ENCODE results near the gene ATP2C2.

Gene ATP2C2

DNA sequence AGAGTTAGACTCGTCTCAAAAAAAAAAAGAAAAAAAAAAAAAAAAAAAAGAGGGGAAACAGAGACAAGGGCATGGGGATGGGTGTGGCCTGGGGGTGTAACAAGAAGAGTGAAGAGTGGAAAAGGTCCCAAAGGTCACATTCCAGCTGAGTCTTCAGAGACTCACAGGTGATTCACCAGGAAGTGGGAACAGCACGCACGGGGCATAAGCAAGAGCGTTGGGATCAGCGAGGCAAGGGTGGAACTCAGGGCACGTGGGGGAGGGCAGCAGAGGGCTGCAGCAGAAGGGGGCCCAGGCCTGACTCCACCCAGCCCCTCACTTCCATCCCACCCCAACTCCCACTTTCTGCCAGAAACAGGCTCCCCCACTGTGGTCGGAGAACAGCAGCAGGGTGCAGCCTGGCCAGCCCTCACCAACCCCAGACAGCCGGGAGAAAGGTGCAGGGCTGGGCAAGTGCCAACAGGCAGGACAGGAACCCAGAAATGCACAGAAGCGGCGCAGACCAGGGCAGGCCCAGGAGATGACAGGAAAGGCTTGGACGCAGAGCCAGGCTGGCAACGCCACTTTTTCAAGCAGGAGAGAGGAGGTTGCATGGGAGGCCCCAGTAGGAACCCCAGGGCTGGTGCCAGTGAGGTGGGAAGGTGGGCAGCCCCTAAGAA is 132.9 kb downstream of the ATP2C2 start:
- no peak for DNase-seq

- no peak for DNase-seq
Observed at GRCh38 chr16:84502075-84502474, 133.7 kb downstream of the ATP2C2 start.

DNA sequence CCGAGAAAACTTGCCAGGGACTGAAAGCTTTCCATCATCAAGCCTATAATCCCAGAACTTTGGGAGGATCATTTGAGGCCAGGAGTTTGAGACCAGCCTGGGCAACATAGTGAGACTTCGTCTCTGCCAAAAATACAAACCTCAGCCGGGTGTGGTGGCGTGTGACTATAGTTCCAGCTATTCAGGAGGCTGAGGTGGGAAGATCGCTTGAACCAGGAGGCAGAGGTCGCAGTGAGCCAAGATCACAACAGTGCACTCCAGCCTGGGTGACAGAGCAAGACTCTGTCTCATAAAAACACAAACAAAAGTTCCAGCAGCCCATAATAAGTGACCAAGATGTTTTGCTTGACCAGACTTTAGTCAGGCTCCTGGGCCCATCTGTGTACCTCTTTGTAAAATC is 134.2 kb downstream of the ATP2C2 start:
- no peak for DNase-seq

GRCh38 chr16:84503751-84504395 is 135.5 kb downstream of the ATP2C2 start:
- no peak for DNase-seq

GRCh38 chr16:84504420-84505248 is 136.3 kb downstream of the ATP2C2 start, which contains the start of gene MEAK7:
MEAK7 (minus strand) TSS chr16:84504659; CDS start chr16:84498086, 6,573 bp downstream.
- peak; percentile 98 for DNase-seq

DNA sequence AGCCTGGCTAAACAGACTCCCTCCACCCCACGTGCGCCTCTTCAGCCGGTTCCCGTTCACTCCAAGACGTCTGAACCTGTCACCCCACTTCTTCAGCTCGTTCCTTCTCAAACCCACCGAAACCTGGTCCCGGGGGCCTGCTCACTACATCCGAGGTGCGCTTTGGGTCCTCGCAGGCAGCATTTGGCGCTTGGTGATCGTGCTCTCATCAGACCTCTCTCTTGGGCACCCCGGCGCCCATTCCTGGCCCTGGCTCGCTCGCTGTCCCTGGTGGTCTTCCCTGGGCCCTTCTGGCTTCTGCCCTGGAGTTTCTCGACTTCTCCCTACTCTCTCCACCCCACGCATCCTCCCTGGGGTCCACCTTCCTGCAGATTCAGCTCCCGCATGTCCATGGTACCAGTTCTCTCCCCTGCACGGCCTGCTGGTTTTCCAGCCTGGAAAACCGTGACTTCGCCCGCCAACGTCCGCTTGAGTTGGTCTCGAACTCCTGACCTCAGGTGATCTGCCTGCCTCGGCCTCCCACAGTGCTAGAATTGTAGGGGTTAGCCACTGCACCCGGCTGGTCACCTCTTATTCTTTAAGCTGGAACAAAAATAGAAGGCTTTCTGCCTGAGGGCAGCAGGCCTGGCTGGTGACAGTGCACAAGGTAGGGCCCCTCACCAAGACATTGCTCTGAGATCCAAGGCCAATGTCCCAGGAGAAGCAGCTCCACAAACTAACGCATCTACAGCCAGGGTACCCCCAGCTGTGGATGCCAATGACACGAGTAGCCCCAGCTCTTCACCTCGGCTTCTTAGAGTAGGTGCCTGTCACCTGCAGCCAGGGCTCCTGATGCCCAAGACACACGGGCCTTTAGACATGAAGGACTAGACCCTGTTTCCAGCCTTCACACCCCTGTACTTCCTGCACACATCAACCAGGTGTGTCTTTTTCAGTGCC is 137.2 kb downstream of the ATP2C2 start:
- DNase-seq: no peak

DNA sequence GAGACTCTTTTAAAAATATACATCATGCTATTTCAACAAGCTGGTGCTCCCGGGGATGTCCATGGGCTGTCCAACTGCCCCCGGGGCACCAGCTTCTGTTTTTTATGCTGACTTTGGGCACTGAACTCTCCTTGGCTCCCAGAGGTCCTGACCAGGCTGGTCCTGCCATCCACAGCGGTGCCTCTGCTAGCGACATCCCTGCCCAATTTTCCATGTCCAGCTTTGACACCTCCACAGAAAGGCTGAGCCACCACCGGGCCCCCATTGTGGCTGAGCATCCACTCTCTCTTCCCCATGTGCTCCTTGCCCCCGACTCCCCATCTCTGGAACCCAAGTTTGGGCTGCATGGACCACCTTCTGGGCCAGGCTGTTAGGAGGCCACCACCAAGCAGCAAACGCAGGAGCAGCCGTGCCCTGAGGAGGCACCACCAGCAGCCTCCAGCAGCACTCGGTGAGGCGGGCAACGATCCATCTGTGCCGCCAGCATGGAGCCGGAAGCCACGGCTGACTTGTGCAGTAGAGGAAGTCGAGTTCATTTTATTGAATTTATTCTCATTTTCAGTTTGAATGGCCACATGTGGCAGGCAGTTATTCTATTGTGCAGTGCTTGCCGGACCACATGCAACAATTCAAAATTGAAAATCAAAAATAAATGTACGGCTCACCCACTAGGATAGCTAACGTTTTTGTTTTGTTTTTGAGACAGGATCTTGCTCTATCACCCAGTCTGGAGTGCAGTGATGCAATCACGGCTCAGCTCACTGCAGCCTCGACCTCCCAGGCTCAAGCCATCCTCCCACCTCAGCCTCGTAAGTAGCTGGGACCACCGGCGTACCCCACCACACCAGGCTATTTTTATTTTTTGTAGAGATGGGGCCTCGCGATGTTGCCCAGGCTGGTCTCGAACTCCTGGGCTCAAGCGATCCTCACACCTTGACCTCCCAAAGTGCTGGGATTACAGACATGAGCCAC is 139.0 kb downstream of the ATP2C2 start:
- DNase-seq: peak; percentile 31

DNA sequence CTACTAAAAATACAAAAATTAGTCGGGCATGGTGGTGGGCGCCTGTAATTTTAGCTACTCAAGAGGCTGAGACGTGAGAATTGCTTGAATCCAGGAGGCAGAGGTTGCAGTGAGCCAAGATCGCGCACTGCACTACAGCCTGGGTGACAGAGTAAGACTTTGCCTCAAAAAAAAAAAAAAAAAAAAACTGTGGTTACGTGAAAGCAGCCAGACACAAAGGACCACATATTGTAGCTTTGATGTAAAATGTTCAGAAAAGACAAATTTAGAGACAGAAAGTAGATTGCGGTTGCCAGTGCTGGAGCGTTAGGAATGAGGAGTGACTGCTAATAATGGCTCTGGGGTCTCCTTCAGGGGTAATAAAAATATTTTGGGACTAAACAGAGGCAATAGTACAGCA is 140.2 kb downstream of the ATP2C2 start:
- no peak for DNase-seq

- no peak for DNase-seq
Observed at GRCh38 chr16:84509032-84509950, 141.0 kb downstream of the ATP2C2 start.

DNA sequence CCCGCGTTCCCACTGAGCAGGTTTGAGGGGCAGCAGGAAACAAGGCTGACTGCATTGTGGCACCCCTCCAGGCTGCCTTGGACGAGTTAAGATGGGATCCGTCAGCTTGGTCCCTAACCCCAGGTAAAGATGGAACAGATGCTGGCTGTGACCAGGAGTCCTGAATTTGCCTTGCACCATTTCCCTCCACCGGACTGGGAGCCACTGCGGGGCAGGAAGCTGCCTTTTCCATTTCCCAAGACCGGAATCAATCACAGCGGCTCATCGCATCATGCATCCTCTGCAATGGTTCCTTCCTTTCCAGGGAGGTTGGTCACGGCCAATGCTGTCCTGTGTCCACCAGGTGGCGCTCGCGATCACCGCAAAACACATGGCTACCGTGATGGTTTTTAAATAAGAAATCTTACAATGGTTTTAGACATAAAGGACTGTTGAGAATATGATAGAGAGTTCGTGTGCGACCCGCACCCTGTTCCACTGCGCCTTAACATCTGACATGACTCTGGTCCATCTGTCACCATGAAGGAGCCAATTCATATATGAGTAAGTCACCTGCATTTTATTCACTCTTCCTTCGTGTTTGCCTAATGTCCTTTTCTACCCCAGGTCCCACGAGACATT is 143.0 kb downstream of the ATP2C2 start:
- DNase-seq: peak; percentile 87

DNA sequence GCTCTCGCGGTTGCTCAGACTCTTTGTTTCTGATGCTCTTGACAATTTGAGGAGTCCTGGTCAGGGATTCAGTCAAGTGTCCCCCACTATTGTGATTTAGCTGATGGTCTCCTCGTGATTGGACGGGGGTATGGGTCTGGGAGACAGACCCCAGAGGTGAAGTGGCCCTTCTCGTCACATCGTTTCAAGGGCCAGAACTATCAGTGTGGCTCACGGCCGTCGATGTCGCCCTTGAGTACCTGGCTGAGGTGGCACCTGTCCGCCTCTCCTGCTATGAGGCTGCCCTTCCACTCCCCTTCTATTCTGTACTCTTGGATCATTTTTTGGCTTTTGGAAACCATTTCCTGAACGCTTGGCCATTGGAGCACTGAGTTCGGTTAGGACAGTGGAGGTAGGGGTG is 143.5 kb downstream of the ATP2C2 start:
- no peak for DNase-seq

GRCh38 chr16:84513123-84513522 is 144.8 kb downstream of the ATP2C2 start:
- DNase-seq: no peak

- no peak for DNase-seq
Observed at GRCh38 chr16:84513666-84514065, 145.3 kb downstream of the ATP2C2 start.
